Kidney (tissue), 14 donors: Measurements from ENCODE around the gene OR6J1. TPM values are rescaled to one million over a fixed set of nuclear protein-coding genes. Genes with fewer than 3 reads are reported as not detected.
"Not testable (repeated sequence)": the region's sequence is repeated elsewhere in the genome, so short reads cannot be mapped to it uniquely, and the experiment has no call there.

Experiments used
- DNase-seq, 5 donors: peaks; one replicate each; pipeline ENCODE4 v3.0.0-alpha.2; 2013 to 2020
- FAIRE-seq: peaks from 2 replicates; lab custom pipeline; 2012; peaks lifted over from hg19 to GRCh38; lab: Jason Lieb, UNC
- H3K27ac ChIP-seq, 2 donors: one replicate each; pipeline ENCODE4 v1.7.0; 2013; ENCODE audit warnings: low read depth in 2 of 2, low read length in 2 of 2, inconsistent platforms in 1 of 2
- H3K27me3 ChIP-seq: one replicate; pipeline ENCODE4 v1.7.1; 2013; ENCODE audit warnings: low read length, inconsistent platforms; ENCODE audit not compliant: control insufficient read depth, insufficient read depth
- H3K36me3 ChIP-seq, 3 donors: one replicate each; pipeline versions ENCODE4 v1.7.0 to v1.7.1; 2013; ENCODE audit warnings: low read length in 3 of 3, control low read depth in 1 of 3, inconsistent platforms in 1 of 3; ENCODE audit not compliant: insufficient read depth in 3 of 3, control insufficient read depth in 2 of 3
- H3K4me1 ChIP-seq, 3 donors: one replicate each; pipeline versions ENCODE4 v1.7.0 to v1.7.1; 2013; ENCODE audit warnings: low read length in 3 of 3, inconsistent platforms in 1 of 3, low read depth in 1 of 3; ENCODE audit not compliant: control insufficient read depth in 2 of 3, insufficient read depth in 2 of 3
- H3K4me3 ChIP-seq, 3 donors: one replicate each; pipeline versions ENCODE4 v1.7.0 to v1.8.1; 2013; ENCODE audit warnings: low read length in 3 of 3, control low read depth in 1 of 3, inconsistent platforms in 1 of 3
- H3K9ac ChIP-seq, 3 donors: one replicate each; pipeline versions ENCODE4 v1.7.0 to v1.7.1; 2013; ENCODE audit warnings: low read length in 3 of 3, control low read depth in 1 of 3, inconsistent platforms in 1 of 3
- H3K9me3 ChIP-seq, 3 donors: one replicate each; pipeline versions ENCODE4 v1.7.0 to v1.7.1; 2013; ENCODE audit warnings: low read length in 3 of 3, control low read depth in 1 of 3, inconsistent platforms in 1 of 3; ENCODE audit not compliant: control insufficient read depth in 2 of 3, insufficient read depth in 1 of 3
- intact Hi-C: fragments of 100-400 bp; cut with DNase I; formaldehyde crosslinking; loops from one replicate; pipeline ENCODE4 v1.11.1; 2022
- polyA plus RNA-seq: library from polyadenylated mRNA; stranded (reverse); fragments of 350-450 nt; fragmentation: Illumina TruSeq; extraction: RNeasy Lipid Tissue Mini Kit (QIAGEN cat#74804); gene quantifications from one replicate; pipeline ENCODE4 v1.2.3, GENCODE V29; 2014; ENCODE audit warnings: low read depth, low replicate concordance; ENCODE audit not compliant: insufficient read depth
- total RNA-seq: library from RNA; stranded (reverse); fragmentation: NEBNext Ultra II Directional; extraction: Animal tissue kit (Norgen Biotek cat#: 25700); gene quantifications from one replicate; pipeline ENCODE4 v1.2.1, GENCODE V29; 2021
- TF ChIP-seq, protein P1 (sequence below): IDR thresholded peaks from 3 replicates; pipeline ENCODE4 v1.5.1; 2012; ENCODE audit warnings: mild to moderate bottlenecking, moderate library complexity, borderline replicate concordance; ENCODE audit not compliant: insufficient read depth; ENCODE audit errors: extremely low read depth
- donor health status: control.
- donor health status: control.
- donor health status: control.
- donor health status: control.
- donor health status: control.
- donor health status: DM: yes; HTN: yes; CAD: no.
- donor health status: Normal renal cell carcinoma (clear cell type).

Gene OR6J1
- total and polyA plus RNA-seq, 2 donors from 2014 or later = not detected

DNA sequence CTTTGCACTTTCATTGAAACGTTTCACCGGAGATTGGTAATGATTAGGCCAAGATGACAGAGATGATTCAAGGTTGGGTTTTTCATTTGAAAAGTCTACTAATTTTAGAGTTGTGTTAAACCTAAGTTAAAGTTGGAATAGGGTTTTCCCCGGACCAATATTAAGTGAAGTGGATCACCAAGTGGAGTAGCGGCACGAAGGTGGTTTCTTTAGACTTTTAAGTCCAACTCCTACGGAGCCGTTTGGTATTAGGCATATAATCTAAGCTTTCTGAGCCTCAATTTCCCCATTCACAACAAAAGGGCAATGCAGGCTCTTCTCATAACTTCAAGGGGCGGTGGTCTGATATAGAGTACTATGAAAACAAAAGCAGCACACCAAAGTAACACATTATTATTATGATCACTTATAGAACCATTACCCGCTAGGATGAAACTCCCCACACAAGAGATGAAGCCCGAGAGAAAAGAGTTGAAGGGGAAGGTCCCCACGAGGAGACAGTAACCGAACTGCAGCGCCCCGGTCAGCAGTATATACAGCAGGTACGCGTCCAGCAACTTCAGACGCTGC, 55.5 kb downstream of the OR6J1 start:
- Histone ChIP-seq H3K27me3 (no peaks in the 10 kb centered on the region), H3K27ac (peak overlapping the region; percentile 86 to 93), H3K4me3 (peak overlapping the region; percentile 83 to 99 (median 97)), H3K4me1 (peaks cover 5 to 16% (median 11%) of the 10 kb centered on the region in 3 donors), H3K9ac (peak overlapping the region; percentile 92 to 98 (median 94)), H3K36me3 (no peaks in the 10 kb centered on the region), H3K9me3 (no peaks in the 10 kb centered on the region)
- DNase-seq (no peak), FAIRE-seq (no peak)
- TF ChIP-seq, protein P1, sequence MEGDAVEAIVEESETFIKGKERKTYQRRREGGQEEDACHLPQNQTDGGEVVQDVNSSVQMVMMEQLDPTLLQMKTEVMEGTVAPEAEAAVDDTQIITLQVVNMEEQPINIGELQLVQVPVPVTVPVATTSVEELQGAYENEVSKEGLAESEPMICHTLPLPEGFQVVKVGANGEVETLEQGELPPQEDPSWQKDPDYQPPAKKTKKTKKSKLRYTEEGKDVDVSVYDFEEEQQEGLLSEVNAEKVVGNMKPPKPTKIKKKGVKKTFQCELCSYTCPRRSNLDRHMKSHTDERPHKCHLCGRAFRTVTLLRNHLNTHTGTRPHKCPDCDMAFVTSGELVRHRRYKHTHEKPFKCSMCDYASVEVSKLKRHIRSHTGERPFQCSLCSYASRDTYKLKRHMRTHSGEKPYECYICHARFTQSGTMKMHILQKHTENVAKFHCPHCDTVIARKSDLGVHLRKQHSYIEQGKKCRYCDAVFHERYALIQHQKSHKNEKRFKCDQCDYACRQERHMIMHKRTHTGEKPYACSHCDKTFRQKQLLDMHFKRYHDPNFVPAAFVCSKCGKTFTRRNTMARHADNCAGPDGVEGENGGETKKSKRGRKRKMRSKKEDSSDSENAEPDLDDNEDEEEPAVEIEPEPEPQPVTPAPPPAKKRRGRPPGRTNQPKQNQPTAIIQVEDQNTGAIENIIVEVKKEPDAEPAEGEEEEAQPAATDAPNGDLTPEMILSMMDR = no peak
- intact Hi-C loops = no loop called here

DNA sequence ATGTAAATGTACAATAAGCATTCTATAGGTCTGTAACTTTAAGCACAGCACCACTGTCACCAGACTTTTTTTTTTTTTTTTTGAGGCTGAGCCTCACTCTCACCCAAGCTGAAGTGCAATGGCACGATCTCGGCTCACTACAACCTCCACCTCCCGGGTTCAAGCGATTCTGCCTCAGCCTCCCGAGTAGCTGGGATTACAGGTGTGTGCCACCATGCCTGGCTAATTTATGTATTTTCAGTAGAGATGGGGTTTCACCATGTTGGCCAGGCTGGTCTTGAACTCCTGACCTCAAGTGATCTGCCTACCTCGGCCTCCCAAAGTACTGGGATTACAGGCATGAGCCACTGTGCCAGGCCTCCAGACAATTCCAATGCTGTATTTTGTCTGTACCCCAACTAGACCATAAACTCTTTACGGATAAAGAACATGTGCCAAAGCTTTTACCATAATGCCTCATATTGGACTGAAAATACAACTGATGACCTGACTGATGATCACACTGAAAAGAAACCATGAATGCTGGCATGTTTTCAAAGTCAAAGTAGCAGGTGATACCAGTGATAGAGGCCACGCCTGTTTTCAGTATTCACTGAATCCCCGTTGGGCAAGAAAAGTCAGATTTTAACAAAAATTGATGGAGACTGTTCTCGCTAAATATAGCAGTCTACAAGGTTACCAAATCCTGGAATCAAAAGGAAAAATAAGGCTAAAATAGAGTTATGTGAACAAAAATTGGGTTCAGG, 56.3 kb downstream of the OR6J1 start:
- Histone ChIP-seq H3K4me3 (peak overlapping the region; percentile 83 to 99 (median 97)), H3K4me1 (peaks cover 5 to 16% (median 11%) of the 10 kb centered on the region in 3 donors), H3K9ac (peak overlapping the region; percentile 92 to 98 (median 94))
- H3K9me3 ChIP-seq, H3K36me3 ChIP-seq, FAIRE-seq, DNase-seq, H3K27me3 ChIP-seq, H3K27ac ChIP-seq, intact Hi-C loops: not testable (repeated sequence)

DNA sequence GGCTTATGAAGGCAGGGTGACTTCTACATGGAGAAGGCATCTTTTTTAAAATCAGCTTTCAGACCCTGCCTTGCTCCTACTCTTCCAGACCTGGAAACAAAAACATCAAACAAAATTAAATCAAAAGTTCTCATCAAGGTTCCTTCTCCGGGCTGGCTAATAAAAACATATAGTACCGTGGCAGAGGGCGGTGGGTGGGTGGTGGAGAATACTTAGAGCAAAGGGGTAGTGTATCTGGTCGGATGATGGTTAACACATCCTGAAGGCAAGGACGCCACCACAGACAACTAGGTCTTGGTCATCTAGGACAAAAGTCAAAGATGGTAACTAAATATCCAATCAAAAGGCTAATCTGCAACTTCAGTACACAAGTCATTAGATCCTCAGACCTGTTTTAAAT, 56.9 kb downstream of the OR6J1 start:
- H3K4me3 ChIP-seq = peak overlapping the region in 1 of 3 donors; percentile 99
- no peak overlapping the region for H3K27ac ChIP-seq
- intact Hi-C loops = no loop called here

DNA sequence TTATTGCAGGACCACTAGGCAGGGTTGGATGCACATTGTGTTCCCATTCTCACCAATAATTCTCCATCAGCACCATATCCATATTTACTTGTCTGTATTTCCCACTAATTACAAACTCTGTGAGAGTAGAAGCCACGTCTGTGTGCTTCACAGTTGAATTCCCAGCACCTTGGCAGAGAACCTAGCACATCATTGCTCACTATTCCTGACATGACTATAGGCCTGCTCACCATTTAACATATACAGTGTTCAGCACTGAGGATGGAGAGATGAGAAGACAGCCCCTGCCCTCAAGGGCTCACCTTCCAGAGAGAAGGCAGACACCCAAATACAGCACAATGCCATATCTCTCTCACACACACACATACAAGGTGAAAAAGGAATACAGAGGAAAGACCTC, 60.2 kb downstream of the OR6J1 start:
- Histone ChIP-seq H3K27me3 (no peaks in the 10 kb centered on the region), H3K9me3 (no peaks in the 10 kb centered on the region), H3K4me3 (no peak overlapping the region), H3K4me1 (peaks cover 5 to 11% (median 11%) of the 10 kb centered on the region in 3 donors), H3K36me3 (no peaks in the 10 kb centered on the region), H3K27ac (no peak overlapping the region), H3K9ac (no peak overlapping the region)
- intact Hi-C loops = no loop called here
- FAIRE-seq (no peak), DNase-seq (no peak)
- TF ChIP-seq, protein P1 = no peak

More for the DNA sequence above, 56.9 kb downstream of the OR6J1 start:
- H3K9me3 ChIP-seq = no peaks in the 10 kb centered on the region
- peaks cover 5 to 16% (median 11%) of the 10 kb centered on the region in 3 donors for H3K4me1 ChIP-seq
- H3K9ac ChIP-seq = no peak overlapping the region
- no peaks in the 10 kb centered on the region for H3K36me3 ChIP-seq
- TF ChIP-seq, protein P1 = no peak
- no peak for DNase-seq
- H3K27me3 ChIP-seq = no peaks in the 10 kb centered on the region
- no peak for FAIRE-seq
